DOHH2 (cell line): ENCODE measurements around the gene ZNF746.

ENCODE experiments used
- CTCF ChIP-seq: fragments of 200-600 bp; sonication (generic); IDR thresholded peaks from one replicate; pipeline ENCODE4 v1.5.1; 2014; ENCODE audit warnings: antibody characterized with exemption, mild to moderate bottlenecking, low read depth, low read length; ENCODE audit not compliant: poor library complexity, severe bottlenecking
- EZH2phosphoT487 ChIP-seq: fragments of 200-600 bp; sonication (generic); IDR thresholded peaks from 2 replicates; pipeline ENCODE4 v1.6.1; 2017; ENCODE audit warnings: borderline replicate concordance, mild to moderate bottlenecking, antibody characterized with exemption, low read length, moderate library complexity, mixed read lengths

- no peak for TF ChIP-seq CTCF
- no peak for TF ChIP-seq EZH2phosphoT487
Measured at GRCh38 chr7:149475121-149476045, 22.2 kb downstream of the ZNF746 start.
